Peyer's patch (tissue), 4 donors: ENCODE measurements around the gene L2HGDH.

Source experiments
- CTCF ChIP-seq, 6 experiments: fragments of 450-650 bp in 4 of 6; fragments of 200-600 bp in 2 of 6; sonication (generic) in 1 of 6; IDR thresholded peaks; one replicate each; pipeline ENCODE4 v1.5.1; 2017 to 2019; ENCODE audit warnings: antibody characterized with exemption in 6 of 6, mild to moderate bottlenecking in 3 of 6, moderate library complexity in 1 of 6
- POLR2A ChIP-seq, 2 donors: fragments of 450-650 bp; IDR thresholded peaks; one replicate each; pipeline ENCODE4 v1.5.1; 2017; ENCODE audit warnings: antibody characterized with exemption in 2 of 2, mild to moderate bottlenecking in 2 of 2, moderate library complexity in 2 of 2

- no peak for TF ChIP-seq CTCF (IDR thresholded peaks at IDR 0.05)
- no peak for TF ChIP-seq POLR2A (IDR thresholded peaks at IDR 0.05)
These were observed 665 bp upstream of the L2HGDH start for GRCh38 chr14:50312734-50313054.
